Stomach (tissue), 4 donors: Measurements from ENCODE around the gene LY6G5B.

ENCODE experiments used
- CTCF ChIP-seq, 7 experiments: fragments of 450-650 bp in 4 of 7; fragments of 200-600 bp in 3 of 7; sonication (generic) in 3 of 7; IDR thresholded peaks; one replicate each; pipeline ENCODE4 v1.5.1; 2016 to 2019; ENCODE audit warnings: antibody characterized with exemption in 7 of 7, control low read depth in 2 of 7, mild to moderate bottlenecking in 1 of 7
- EP300 ChIP-seq: sonication (generic); formaldehyde crosslinking; IDR thresholded peaks from one replicate; pipeline ENCODE4 v1.6.1; 2017; ENCODE audit warnings: antibody characterized with exemption
- POLR2A ChIP-seq, 4 donors: fragments of 450-650 bp; IDR thresholded peaks; one replicate each; pipeline ENCODE4 v1.6.1; 2016; ENCODE audit warnings: antibody characterized with exemption in 4 of 4, control low read depth in 2 of 4, mild to moderate bottlenecking in 1 of 4, moderate library complexity in 1 of 4

DNA sequence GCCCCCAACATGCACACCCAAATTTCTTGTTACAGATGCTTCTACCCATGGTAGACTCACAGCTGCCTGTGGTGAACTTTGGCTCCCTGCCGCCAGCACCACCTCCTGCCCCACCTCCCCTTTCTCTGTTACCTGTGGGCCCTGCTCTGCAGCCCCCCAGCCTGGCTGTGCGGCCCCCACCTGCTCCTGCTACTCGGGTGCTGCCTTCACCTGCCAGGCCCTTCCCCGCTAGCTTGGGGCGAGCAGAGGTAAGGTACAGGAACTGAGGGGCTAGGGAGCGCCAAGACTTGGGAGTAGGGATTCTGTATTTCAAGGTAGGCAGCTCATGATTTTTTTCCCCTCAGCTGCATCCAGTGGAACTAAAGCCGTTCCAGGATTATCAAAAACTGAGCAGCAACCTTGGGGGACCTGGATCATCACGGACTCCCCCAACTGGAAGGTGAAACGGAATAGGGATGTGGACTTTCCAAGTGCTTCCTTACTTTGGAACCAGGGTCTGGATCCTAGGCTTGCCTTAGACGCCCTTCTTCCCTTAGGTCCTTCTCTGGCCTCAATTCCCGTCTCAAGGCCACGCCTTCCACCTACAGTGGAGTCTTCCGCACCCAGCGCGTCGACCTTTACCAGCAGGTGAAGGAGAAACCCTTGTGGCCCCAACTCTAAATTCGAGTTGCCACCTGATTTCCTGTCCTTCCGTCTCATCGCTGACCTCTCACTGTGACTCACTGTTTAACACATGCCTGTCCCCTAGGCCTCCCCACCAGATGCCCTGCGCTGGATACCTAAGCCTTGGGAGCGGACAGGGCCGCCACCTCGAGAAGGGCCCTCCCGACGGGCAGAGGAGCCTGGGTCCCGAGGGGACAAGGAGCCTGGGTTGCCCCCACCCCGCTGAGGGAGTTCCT lies 32.8 kb upstream of the LY6G5B start:
- no peak for TF ChIP-seq CTCF (IDR thresholded peaks at IDR 0.05)
- no peak for TF ChIP-seq POLR2A (IDR thresholded peaks at IDR 0.05)
- no peak for TF ChIP-seq EP300
